ENCODE measurements around the gene AIG1. TPM values are rescaled to one million over a fixed set of nuclear protein-coding genes. Genes with fewer than 3 reads are reported as not detected.
"Not testable (repeated sequence)": the region's sequence is repeated elsewhere in the genome, so short reads cannot be mapped to it uniquely, and the experiment has no call there.

The AIG1 gene
- total RNA-seq, 6 experiments from 2014 or later, result 50.7 to 70.5 (median 52.5) TPM

DNA sequence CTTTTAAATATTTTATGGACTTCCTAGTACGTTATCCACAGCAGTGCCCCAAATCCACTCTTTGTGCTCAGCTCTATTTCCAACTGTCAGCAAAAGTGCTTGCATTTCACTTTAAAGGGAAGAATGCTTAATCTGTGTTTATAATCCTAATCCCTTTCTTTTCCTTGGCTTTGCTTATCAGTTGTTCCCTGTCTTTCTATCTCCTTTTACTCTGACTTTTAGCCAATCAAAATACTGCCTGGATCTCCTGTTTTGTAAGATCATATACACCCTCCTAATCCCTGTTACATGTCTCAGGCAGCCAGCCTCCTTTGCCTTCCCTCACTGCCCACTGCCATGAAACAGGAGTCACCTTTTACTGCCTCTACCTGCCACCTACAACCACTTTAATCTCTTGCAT, 102.9 kb downstream of the AIG1 start:
- DNase-seq, result no peak
- TF ChIP-seq CTCF (IDR thresholded peaks at IDR 0.05), result no peak
- H3K4me1 Mint-ChIP-seq (ENCODE audit: low read depth), result peaks cover 28% of the 10 kb centered on the region
- H3K36me3 Mint-ChIP-seq (ENCODE audit: low read depth), result peaks cover 6% of the 10 kb centered on the region
- no peaks in the 10 kb centered on the region for H3K27me3 Mint-ChIP-seq (ENCODE audit: insufficient read depth)
- H3K27ac Mint-ChIP-seq, result no peak overlapping the region
- H3K4me3 Mint-ChIP-seq, result no peak overlapping the region
- H3K9me3 Mint-ChIP-seq, result no peaks in the 10 kb centered on the region

GRCh38 chr6:143164565-143165105, 103.9 kb downstream of the AIG1 start:
- Mint-ChIP-seq H3K9me3 (no peaks in the 10 kb centered on the region), H3K4me3 (no peak overlapping the region), H3K36me3 (ENCODE audit: low read depth) (peaks cover 6% of the 10 kb centered on the region), H3K27me3 (ENCODE audit: insufficient read depth) (no peaks in the 10 kb centered on the region), H3K4me1 (ENCODE audit: low read depth) (peaks cover 18% of the 10 kb centered on the region), H3K27ac (no peak overlapping the region)
- TF ChIP-seq CTCF (IDR thresholded peaks at IDR 0.05), result no peak
- DNase-seq, result no peak

GRCh38 chr6:143165315-143165855, 104.7 kb downstream of the AIG1 start:
- Mint-ChIP-seq H3K9me3 (no peaks in the 10 kb centered on the region), H3K4me1 (ENCODE audit: low read depth) (peaks cover 10% of the 10 kb centered on the region), H3K4me3 (no peak overlapping the region), H3K27me3 (ENCODE audit: insufficient read depth) (no peaks in the 10 kb centered on the region), H3K36me3 (ENCODE audit: low read depth) (peaks cover 6% of the 10 kb centered on the region), H3K27ac (no peak overlapping the region)
- no peak for TF ChIP-seq CTCF (IDR thresholded peaks at IDR 0.05)
- DNase-seq, result no peak

GRCh38 chr6:143166247-143166695, 105.6 kb downstream of the AIG1 start:
- Mint-ChIP-seq H3K4me3 (no peak overlapping the region), H3K9me3 (no peaks in the 10 kb centered on the region), H3K36me3 (ENCODE audit: low read depth) (peaks cover 6% of the 10 kb centered on the region), H3K27ac (no peak overlapping the region), H3K4me1 (ENCODE audit: low read depth) (peaks cover 1% of the 10 kb centered on the region; the same call in 1 of the 2 replicates), H3K27me3 (ENCODE audit: insufficient read depth) (no peaks in the 10 kb centered on the region; the same call in 1 of the 2 replicates)
- no peak for DNase-seq
- no peak for TF ChIP-seq CTCF (IDR thresholded peaks at IDR 0.05)

DNA sequence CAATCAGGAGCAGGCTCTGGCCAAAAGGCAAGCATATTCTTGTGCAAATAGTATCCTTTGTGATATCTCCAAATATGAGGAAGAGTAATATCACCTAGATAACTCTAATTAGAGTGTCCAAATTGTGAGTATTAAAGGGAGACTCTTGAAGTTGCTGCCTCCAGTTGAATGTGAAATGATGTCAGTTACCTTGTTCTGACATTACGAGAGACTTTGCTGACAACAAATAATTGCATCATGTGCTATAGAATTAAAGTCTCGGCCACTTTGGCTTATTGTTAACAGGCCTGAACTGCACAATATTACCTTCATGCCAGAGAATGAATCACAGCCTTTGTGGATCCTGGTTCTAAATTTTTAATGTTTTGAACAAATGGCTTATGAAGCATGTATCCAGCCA, 106.5 kb downstream of the AIG1 start:
- TF ChIP-seq CTCF (IDR thresholded peaks at IDR 0.05), result no peak
- Mint-ChIP-seq H3K36me3 (ENCODE audit: low read depth) (peaks cover 6% of the 10 kb centered on the region), H3K9me3 (no peaks in the 10 kb centered on the region), H3K4me1 (ENCODE audit: low read depth) (no peaks in the 10 kb centered on the region), H3K27ac (no peak overlapping the region), H3K27me3 (ENCODE audit: insufficient read depth) (no peaks in the 10 kb centered on the region; the same call in 1 of the 2 replicates), H3K4me3 (no peak overlapping the region)
- DNase-seq, result no peak

GRCh38 chr6:143168396-143168816, 107.7 kb downstream of the AIG1 start:
- H3K27me3 Mint-ChIP-seq (ENCODE audit: insufficient read depth); H3K9me3 Mint-ChIP-seq; H3K4me3 Mint-ChIP-seq; H3K4me1 Mint-ChIP-seq (ENCODE audit: low read depth); H3K27ac Mint-ChIP-seq; DNase-seq: not testable (repeated sequence)
- peaks cover 17% of the 10 kb centered on the region for H3K36me3 Mint-ChIP-seq (ENCODE audit: low read depth)

Data from HFFc6 (cell line).